ENCODE measurements around the gene CHN2. TPM values are rescaled to one million over a fixed set of nuclear protein-coding genes. Genes with fewer than 3 reads are reported as not detected.
A peak's percentile ranks its signal among the peaks of the same experiment; 100 is the strongest.

The CHN2 gene
- polyA plus RNA-seq, 1 donor from 2014 or later, result 136 TPM

DNA sequence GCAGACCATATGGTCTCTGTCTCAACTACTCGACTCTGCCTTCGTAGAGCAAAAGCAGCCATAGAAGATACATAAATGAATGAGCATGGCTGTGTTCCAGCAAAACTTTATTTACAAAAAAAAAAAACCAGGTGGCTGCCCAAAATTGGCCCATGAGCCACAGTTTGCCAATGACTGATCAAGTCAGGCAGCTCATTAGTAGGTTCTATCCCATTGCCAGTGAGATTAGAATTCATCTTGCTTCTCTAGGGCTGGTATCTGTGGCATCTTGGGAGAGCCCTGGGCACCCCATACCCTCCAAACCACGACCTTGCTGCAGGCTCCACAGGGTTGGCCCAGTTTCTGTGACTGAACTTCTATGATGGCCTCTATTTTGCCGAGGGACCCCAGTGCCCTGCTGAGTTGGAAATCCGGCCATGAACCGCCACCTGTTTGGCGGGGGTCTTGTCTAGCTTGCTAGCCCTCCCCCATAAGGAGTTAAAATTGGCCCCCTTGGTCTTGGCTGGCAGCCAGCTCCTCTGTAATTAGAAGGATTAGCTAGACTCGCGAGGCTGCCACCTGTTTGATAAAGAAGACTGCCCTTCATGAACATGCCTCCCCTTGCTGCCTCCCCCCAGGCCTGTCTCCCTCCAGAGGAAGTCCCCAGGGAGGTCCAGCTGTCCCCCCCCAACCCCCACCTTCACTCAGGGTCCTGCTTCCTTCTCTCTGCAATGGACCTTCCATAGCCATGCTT is 83.9 kb downstream of the CHN2 start:
- no peaks in the 10 kb centered on the region for H3K27me3 ChIP-seq (ENCODE audit: insufficient read depth, low read depth, low read length)

DNA sequence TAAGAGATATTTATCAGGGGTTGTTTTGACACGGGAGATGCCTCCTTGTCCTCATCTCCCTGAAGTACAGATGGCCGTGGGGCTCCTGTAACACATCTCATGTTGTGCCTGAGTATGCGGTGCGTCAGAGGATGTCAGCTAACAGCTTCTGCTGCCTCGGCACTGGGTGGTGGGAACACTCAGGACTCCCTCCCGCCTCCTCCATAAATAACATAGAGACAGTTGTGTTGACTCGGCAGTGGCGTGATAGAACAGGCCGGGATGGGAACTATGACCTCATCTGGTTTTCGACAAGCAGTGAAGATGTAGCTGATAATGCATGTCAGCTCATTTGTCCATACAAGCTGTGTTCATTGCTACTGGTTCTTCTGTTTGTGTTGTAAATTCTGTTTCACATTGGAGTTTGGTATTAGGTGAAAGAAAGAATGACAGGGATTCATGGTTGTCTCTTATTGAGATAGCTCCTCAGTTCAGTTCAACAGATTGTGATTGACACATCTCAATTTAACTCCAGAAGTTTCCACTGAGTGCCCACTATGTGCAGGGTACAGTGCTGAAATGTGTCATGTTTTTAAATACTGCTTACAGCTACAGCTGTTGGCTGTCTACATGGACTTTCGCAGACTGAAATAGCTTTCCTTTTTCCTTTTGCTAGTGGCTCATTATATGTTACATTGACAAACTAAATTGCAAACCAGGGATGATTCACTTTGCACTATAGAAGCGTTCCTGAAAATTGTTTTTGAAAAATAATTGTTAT is 87.4 kb downstream of the CHN2 start:
- Histone ChIP-seq H3K4me2 (ENCODE audit: low read length) (peak overlapping the region; percentile 26), H4K20me1 (ENCODE audit: insufficient read depth) (peaks cover 3% of the 10 kb centered on the region), H3K9me3 (ENCODE audit: low read length) (no peaks in the 10 kb centered on the region), H2AFZ (ENCODE audit: low read depth, low read length) (no peak overlapping the region), H3K4me3 (ENCODE audit: low read length) (peak overlapping the region; percentile 54), H3K27me3 (ENCODE audit: insufficient read depth, low read depth, low read length) (no peaks in the 10 kb centered on the region), H3K27ac (ENCODE audit: low read length) (peak overlapping the region; percentile 63), H3K9ac (ENCODE audit: low read length) (peak overlapping the region; percentile 40), H3K9me2 (ENCODE audit: insufficient read depth, low read length) (no peaks in the 10 kb centered on the region), H3K79me2 (replicated peaks; ENCODE audit: insufficient read depth, low read length) (peaks cover 16% of the 10 kb centered on the region), H3F3A (ENCODE audit: insufficient read depth, low read length, poor library complexity, severe bottlenecking) (no peaks in the 10 kb centered on the region), H3K36me3 (ENCODE audit: insufficient read depth, low read length) (no peaks in the 10 kb centered on the region)
- TF ChIP-seq EP300 (conservative IDR thresholded peaks at IDR 0.05; ENCODE audit: poor library complexity, severe bottlenecking), result peak; percentile 90
- TF ChIP-seq, protein P1, sequence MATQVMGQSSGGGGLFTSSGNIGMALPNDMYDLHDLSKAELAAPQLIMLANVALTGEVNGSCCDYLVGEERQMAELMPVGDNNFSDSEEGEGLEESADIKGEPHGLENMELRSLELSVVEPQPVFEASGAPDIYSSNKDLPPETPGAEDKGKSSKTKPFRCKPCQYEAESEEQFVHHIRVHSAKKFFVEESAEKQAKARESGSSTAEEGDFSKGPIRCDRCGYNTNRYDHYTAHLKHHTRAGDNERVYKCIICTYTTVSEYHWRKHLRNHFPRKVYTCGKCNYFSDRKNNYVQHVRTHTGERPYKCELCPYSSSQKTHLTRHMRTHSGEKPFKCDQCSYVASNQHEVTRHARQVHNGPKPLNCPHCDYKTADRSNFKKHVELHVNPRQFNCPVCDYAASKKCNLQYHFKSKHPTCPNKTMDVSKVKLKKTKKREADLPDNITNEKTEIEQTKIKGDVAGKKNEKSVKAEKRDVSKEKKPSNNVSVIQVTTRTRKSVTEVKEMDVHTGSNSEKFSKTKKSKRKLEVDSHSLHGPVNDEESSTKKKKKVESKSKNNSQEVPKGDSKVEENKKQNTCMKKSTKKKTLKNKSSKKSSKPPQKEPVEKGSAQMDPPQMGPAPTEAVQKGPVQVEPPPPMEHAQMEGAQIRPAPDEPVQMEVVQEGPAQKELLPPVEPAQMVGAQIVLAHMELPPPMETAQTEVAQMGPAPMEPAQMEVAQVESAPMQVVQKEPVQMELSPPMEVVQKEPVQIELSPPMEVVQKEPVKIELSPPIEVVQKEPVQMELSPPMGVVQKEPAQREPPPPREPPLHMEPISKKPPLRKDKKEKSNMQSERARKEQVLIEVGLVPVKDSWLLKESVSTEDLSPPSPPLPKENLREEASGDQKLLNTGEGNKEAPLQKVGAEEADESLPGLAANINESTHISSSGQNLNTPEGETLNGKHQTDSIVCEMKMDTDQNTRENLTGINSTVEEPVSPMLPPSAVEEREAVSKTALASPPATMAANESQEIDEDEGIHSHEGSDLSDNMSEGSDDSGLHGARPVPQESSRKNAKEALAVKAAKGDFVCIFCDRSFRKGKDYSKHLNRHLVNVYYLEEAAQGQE (IDR thresholded peaks at IDR 0.05; ENCODE audit: borderline replicate concordance), result peak; percentile 42
- peak; percentile 83 for TF ChIP-seq POLR2AphosphoS5 (IDR thresholded peaks at IDR 0.05)
- no peak for TF ChIP-seq TAF1 (IDR thresholded peaks at IDR 0.05; ENCODE audit: low read depth)
- peak; percentile 32 for TF ChIP-seq SMC3 (conservative IDR thresholded peaks at IDR 0.05; ENCODE audit: poor library complexity)
- peak; percentile 14 for TF ChIP-seq RAD21 (conservative IDR thresholded peaks at IDR 0.05)
- TF ChIP-seq MXI1 (conservative IDR thresholded peaks at IDR 0.05; ENCODE audit: poor library complexity, severe bottlenecking), result no peak

More for the DNA sequence above, 83.9 kb downstream of the CHN2 start:
- Histone ChIP-seq H2AFZ (ENCODE audit: low read depth, low read length) (no peak overlapping the region), H3K4me3 (ENCODE audit: low read length) (no peak overlapping the region), H3K9me3 (ENCODE audit: low read length) (no peaks in the 10 kb centered on the region), H3F3A (ENCODE audit: insufficient read depth, low read length, poor library complexity, severe bottlenecking) (no peaks in the 10 kb centered on the region), H3K4me2 (ENCODE audit: low read length) (no peak overlapping the region), H3K9me2 (ENCODE audit: insufficient read depth, low read length) (no peaks in the 10 kb centered on the region), H3K36me3 (ENCODE audit: insufficient read depth, low read length) (no peaks in the 10 kb centered on the region), H3K27ac (ENCODE audit: low read length) (no peak overlapping the region), H3K9ac (ENCODE audit: low read length) (no peak overlapping the region), H3K79me2 (replicated peaks; ENCODE audit: insufficient read depth, low read length) (peaks cover 32% of the 10 kb centered on the region), H4K20me1 (ENCODE audit: insufficient read depth) (peaks cover 12% of the 10 kb centered on the region)
- TF ChIP-seq EZH2 (IDR thresholded peaks at IDR 0.05; ENCODE audit: borderline replicate concordance, insufficient read depth, low read length, poor library complexity, severe bottlenecking) (no peak), SMC3 (conservative IDR thresholded peaks at IDR 0.05; ENCODE audit: poor library complexity) (no peak), TAF1 (IDR thresholded peaks at IDR 0.05; ENCODE audit: low read depth) (no peak), MXI1 (conservative IDR thresholded peaks at IDR 0.05; ENCODE audit: poor library complexity, severe bottlenecking) (no peak), EP300 (conservative IDR thresholded peaks at IDR 0.05; ENCODE audit: poor library complexity, severe bottlenecking) (no peak), RAD21 (conservative IDR thresholded peaks at IDR 0.05) (no peak), POLR2AphosphoS5 (IDR thresholded peaks at IDR 0.05) (no peak)
- TF ChIP-seq, protein P2, sequence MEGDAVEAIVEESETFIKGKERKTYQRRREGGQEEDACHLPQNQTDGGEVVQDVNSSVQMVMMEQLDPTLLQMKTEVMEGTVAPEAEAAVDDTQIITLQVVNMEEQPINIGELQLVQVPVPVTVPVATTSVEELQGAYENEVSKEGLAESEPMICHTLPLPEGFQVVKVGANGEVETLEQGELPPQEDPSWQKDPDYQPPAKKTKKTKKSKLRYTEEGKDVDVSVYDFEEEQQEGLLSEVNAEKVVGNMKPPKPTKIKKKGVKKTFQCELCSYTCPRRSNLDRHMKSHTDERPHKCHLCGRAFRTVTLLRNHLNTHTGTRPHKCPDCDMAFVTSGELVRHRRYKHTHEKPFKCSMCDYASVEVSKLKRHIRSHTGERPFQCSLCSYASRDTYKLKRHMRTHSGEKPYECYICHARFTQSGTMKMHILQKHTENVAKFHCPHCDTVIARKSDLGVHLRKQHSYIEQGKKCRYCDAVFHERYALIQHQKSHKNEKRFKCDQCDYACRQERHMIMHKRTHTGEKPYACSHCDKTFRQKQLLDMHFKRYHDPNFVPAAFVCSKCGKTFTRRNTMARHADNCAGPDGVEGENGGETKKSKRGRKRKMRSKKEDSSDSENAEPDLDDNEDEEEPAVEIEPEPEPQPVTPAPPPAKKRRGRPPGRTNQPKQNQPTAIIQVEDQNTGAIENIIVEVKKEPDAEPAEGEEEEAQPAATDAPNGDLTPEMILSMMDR (IDR thresholded peaks at IDR 0.05; ENCODE audit: poor library complexity, severe bottlenecking), result no peak
- TF ChIP-seq, protein P1 (IDR thresholded peaks at IDR 0.05; ENCODE audit: borderline replicate concordance), result no peak
